Stimulated activated CD4-positive, alpha-beta T cell treated with anti-CD3 and anti-CD28 coated beads, Interleukin-12 subunit alpha, Interleukin-12 subunit beta, amount 100 ng/mL, for 24 hours (primary cell): ENCODE data around the gene COA3.
"Not testable (repeated sequence)": the region's sequence is repeated elsewhere in the genome, so short reads cannot be mapped to it uniquely, and the experiment has no call there.

Experiments used
- DNase-seq, 2 experiments: peaks; one replicate each; pipeline ENCODE4 v3.0.0-alpha.2; 2020; ENCODE audit warnings: low read depth in 2 of 2

COA3 gene

GRCh38 chr17:42782166-42783061, 16.1 kb downstream of the COA3 start:
- DNase-seq, result no peak

DNA sequence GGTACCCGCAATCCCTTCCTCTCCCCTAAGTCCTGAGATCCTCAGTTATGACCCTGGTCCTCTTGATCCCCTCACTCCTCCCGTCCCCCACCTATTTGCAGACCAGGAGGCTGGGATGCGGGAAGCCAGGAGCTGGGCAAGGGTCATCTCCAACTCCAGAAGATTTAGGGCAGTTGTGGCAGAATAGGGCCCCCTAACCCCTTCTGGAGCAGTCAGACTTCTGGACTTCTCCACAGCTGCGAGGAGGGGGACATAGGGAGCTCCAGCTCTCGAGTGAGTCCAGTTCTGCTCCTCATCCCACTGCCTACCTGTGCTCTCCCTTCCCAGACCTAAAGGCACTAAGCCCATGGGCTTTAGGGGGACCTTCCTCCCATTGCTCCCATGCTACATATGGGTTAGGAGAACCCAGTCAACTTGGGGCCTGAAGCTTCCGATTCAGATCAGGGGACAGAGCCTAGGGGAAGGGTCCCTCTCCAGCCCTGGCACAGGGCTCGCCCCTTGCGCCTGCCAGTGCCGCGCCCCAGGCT, 16.8 kb downstream of the COA3 start:
- DNase-seq, result no peak

- no peak for DNase-seq
Measured at GRCh38 chr17:42780851-42781638, 17.5 kb downstream of the COA3 start.

- no peak for DNase-seq
Measured at GRCh38 chr17:42779936-42780850, 18.3 kb downstream of the COA3 start, which contains the start of gene WNK4. WNK4 (plus strand) TSS chr17:42780610; CDS start chr17:42780699, 89 bp downstream.

- no peak for DNase-seq
Measured at GRCh38 chr17:42779304-42779935, 19.1 kb downstream of the COA3 start.

DNA sequence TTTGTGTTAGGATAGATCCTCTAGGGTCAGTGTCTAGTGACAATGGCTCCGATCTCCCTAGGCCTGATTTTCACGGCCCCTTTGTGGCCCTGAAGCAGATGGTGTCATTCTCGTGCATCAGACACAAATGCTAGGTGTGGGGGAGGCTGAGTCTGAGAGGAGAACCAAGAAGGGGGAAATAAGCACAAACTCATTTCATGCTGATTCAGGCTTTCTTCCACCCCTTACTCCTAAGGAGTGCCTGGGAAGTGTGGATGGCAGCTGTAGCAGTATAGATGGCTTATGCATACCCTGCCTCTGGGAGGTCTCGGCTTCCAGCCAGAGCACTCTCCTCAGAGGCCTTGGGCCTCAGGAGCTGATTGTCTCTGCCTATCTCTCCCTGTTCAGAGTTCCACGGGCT, 19.9 kb downstream of the COA3 start:
- DNase-seq, result no peak

- DNase-seq, result no peak
Measured at GRCh38 chr17:42775534-42776098, 22.9 kb downstream of the COA3 start.

DNA sequence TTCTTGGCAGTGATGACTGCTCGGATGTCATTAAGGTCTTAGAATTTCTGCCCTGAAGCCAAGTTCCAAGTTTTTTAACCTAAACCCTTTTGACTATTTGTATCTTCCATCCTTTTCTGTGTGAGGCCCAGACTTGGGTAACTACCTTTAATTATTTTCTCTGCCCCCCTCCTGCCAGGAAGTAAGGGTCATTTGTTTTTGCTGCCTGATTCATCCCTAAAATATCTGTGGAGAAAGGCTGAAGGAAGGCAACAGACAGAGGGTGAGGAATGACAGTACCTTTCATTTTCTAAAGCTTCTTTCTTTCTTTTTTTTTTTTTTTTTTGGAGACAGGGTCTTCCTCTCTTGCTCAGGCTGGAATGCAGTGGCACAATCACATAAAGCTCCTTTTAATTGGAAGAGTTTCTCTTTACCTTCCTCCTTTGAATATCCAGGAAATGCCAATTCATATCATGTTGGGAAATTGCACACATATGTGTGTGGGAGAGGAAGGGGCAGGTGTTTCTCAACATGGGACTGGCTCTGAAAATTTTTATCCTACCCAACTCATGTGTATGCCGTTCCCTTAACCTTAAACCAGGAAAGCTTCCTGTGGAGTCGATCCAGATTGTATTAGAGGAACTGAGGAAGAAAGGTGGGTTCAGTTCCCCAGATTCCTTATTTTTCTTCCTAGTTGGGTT, 24.3 kb downstream of the COA3 start:
- no peak for DNase-seq

GRCh38 chr17:42773290-42774035, 25.0 kb downstream of the COA3 start, which contains the start of gene VPS25:
VPS25 (plus strand) TSS chr17:42773449; CDS start chr17:42773476, 27 bp downstream.
- DNase-seq, result peak; percentile 59 to 61

DNA sequence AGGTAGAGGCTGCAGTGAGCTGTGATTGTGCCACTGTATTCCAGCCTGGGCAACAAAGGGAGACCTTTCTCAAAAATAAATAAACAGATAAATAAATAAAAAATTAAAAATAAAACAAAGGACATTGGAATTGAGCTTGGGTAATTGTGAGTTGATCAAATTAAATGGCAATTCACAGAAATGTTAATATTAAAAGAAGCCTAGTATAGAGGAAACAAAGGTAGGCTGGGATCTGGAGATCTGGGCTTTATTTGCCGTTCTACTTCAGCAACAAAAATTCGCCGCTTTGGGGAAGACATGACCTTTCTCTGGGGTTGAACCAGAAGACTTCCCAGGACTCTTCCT, 25.6 kb downstream of the COA3 start:
- no peak for DNase-seq

DNA sequence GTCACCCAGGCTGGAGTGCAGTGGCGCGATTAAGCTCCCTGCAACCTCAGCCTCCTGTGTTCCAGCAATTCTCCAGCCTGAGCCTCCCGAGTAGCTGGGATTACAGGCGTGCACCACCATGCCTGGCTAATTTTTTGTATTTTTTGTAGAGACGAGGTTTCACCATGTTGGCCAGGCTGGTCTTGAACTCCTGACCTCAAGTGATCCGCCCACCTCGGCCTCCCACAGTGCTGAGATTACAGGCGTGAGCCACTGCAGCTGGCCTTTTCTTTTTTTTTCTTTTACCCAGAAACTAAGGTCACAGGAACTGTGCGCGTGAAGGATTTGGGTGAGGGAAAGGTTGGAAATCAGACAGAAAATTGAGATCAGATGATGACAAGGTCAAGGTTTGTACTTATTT, 28.5 kb downstream of the COA3 start:
- DNase-seq, result not testable (repeated sequence)

DNA sequence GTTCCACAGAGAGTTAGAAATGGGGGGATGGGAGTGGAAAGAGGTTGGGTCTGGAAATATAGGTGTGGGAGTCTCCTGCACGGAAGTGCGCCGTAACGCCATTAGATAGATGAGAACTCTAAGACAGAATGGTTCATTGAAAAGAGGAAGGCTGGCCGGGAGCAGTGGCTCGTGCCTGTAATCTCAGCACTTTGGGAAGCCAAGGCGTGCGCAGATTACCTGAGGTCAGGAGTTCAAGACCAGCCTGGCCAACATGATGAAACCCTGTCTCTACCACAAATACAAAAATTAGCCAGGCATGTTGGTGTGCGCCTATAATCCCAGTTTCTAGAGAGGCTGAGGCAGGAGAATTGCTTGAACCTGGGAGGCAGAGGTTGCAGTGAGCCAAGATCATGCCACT, 30.5 kb downstream of the COA3 start:
- DNase-seq, result not testable (repeated sequence)

GRCh38 chr17:42767512-42767911, 31.0 kb downstream of the COA3 start:
- no peak for DNase-seq

GRCh38 chr17:42766124-42766523, 32.4 kb downstream of the COA3 start:
- no peak for DNase-seq

- DNase-seq, result no peak
Measured at GRCh38 chr17:42761638-42762037, 36.9 kb downstream of the COA3 start.

DNA sequence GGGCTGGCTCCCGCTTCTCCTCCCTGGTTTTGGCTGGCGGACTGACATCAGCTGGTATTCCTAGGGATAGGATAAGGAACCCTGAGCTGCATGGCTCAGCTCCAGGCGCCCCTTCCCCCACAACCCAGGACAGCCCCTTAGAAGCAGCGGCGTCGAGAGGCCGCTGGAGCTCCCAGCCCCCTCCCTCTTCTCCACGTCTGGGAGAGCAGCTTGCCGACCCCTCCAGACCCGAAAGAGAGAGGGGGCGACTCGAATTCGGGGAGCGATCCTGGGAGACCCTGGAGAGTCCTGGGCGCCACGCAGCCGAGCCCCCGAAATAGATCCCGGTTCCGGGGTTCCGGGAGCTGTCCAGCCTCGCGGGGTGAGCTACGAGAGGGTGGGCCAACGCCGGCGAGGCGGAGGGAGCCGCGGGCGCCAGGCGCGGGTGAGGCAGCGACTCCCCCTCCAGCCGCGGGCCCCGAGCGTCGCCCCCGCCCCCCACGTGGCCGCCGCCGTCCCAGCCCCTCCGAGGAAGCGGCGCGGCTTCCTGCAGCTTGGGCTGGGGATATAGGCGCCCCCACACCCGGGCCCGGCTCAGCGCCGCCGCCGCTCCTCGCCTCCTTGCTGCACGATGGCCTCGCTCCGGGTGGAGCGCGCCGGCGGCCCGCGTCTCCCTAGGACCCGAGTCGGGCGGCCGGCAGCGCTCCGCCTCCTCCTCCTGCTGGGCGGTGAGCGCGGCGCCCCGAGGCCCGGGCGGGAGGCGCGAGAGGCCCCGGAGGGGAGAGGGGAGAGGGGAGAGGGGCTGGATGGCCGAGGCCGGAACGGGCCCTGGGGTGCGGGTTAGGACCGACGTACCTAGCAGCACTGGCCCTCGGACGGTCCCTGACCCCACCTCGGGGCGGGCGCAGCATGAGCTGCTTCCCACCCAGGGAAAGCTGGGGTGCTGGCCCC, 37.6 kb downstream of the COA3 start, which contains the start of gene RAMP2:
Gene RAMP2, plus strand, starts transcription at position 576 of the 930 bp plus-strand sequence. Its CDS starts 35 bp downstream, at position 611.
- DNase-seq, result no peak

DNA sequence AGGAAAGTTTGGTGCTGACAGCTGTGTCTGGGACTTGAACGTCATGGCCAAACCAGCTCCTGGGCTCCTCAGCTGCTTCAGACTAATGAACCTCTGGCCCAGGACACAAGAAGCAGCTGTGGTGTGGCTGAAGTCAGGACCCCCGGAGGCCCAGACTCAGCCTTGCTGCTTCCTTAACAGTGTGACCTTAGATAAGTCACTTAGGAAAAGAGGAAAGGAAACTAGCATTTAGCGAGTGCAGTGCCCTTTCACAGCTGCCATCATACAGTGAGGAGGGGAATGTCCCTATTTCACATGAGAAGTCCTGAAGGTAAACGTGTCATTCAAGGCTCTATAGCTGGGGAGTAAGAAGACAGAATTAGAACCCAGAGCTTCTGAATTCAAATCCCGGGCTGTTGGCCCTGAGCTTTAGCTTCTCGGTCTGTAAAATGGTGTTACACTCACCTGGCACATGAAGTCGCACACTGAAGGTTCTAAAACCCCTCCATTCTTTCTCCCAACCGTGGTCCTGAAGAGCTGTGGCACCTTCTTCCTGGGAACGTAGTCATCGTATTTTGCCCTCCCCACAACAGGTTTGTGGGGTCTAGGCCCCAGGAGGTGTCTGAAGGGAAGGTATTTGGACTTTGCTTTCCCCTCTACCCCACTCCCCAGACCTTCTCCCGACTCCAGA, 38.4 kb downstream of the COA3 start:
- DNase-seq, result no peak
